Stimulated activated CD4-positive, alpha-beta T cell treated with anti-CD3 and anti-CD28 coated beads, Interleukin-15, amount 100 ng/mL, for 24 hours (primary cell): ENCODE results near the gene BICD2.

Experiments
- DNase-seq: peaks from one replicate; pipeline ENCODE4 v3.0.0-alpha.2; 2020

BICD2 gene

DNA sequence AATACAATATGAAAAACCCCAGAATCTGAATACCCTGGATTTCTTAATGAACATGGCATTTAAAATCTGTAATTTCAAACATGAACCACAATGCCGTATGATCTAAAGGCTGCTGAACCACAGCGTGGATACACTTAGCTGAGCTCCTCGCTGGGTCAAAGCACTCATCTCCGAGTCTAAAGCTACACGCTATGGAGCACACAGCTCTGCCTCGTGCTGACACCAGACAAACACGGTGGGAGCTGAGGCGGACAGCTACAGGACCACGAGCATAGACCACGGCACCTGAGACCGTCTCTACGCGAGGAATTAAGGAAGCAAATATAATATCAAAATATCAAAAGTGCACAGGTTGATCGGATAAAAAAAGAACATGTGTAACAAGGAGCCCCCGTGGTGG, 51.9 kb downstream of the BICD2 start:
- DNase-seq, result no peak

DNA sequence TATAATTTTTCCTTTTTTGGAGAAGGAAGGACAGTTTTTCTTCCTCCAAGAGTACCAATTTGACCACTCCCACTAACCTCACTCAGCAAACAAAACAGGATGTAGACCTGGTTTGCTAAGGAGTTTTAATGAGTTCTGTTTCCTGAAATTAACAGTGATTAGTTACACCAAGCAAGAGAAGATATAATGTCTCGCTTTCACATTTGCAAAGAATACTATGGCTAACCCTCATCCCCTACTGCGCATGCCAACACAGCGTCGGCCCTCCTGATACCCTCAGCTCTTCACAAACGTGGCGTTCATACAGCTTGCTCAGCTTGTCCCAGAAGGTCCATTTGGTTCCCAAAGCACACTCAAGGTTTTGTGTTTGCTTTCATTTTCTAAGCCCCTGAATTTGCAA, 52.8 kb downstream of the BICD2 start:
- peak; percentile 23 for DNase-seq

DNA sequence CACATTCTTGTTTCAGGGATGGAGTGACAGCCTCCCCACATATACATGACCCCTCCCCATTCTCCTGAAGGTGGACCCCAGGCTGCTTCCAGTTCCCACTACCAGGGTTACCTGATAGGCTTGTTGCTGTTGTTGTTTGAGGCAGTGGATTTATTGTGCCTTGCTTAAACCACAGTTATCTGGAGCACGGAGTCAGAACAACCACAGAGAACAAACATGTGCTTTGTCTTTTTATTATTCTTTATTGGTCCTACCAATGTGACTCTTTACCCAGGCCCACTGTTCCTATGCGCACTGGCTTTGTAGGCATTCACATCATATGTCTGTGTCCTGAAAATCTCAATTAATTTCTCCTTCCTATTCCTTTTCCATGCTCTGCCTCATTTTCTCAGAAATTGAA, 53.5 kb downstream of the BICD2 start:
- DNase-seq, result no peak

DNA sequence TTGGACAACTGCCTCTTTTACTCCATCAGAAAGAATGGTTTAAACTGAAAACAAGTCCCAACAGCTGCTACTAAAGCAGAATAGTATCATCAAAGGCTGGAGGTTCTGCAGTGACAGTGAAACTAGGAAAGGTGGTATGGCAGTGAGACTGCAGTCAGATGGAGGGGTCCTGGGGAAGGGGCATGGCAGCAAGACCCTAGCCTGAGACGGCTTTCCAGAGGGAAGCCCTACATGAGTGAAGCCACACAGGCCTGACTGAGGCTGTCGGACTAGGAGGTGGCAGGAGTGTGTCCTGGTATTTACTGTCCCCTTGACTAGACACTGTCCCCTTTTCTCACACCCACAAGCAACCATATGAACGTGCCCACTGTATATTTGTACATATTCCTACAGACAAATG, 54.3 kb downstream of the BICD2 start:
- no peak for DNase-seq

DNA sequence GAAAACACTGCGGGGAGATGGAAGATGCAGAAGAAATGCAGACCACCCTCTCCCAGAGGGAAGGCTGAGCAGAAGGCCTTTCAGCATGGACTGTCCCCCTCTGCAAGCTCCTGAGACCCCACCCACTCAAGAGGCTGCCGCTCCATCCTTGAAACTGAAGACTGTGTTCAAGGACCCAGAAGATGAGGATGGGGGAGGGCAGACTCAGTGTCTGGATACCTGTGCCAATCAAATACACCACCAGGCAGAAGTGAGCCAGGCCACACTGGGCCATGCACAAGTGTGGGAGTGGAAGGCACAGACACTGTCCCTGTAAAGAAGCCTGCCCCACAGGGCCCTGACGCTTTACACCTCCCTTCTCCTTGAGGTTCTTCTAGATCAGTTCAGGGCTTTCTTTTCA, 54.7 kb downstream of the BICD2 start:
- no peak for DNase-seq

DNA sequence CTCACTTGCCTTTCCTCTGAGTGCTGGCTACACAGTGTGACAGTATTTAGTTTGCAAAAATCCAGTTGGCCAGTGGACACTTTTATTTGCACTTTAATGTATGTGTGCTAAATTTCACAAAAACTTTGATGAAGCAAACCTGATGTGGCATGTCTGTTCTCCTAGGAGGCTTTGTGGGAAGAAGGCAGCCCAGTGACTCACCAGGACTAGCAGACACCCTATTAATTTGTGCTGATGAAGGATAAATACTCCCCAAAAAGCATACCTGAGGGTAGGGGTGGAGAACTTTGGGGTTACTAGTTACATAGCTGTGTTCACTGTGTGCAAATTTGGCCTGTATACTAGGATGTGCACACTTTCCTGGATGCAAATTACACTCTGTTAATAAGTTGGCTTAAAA, 55.4 kb downstream of the BICD2 start:
- DNase-seq, result no peak

DNA sequence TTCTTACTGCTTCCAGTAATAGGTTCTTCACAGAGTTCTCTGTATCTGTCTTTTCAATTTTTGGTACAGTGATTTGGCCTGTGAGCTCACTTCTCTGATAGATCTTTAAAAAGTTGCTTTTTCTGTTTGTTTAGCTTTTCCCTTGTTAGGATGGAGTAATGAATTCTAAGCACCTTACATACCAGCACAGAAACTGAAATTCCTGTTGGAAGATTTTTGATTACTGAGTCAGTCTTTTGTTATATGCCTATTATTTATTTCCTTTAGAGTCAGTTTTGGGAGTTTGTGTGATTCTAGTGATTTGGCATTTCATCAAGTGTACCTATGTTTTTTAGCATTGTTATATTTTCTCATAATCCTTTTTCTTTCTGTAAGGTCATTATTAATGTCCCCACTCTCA, 57.1 kb downstream of the BICD2 start:
- DNase-seq, result no peak

DNA sequence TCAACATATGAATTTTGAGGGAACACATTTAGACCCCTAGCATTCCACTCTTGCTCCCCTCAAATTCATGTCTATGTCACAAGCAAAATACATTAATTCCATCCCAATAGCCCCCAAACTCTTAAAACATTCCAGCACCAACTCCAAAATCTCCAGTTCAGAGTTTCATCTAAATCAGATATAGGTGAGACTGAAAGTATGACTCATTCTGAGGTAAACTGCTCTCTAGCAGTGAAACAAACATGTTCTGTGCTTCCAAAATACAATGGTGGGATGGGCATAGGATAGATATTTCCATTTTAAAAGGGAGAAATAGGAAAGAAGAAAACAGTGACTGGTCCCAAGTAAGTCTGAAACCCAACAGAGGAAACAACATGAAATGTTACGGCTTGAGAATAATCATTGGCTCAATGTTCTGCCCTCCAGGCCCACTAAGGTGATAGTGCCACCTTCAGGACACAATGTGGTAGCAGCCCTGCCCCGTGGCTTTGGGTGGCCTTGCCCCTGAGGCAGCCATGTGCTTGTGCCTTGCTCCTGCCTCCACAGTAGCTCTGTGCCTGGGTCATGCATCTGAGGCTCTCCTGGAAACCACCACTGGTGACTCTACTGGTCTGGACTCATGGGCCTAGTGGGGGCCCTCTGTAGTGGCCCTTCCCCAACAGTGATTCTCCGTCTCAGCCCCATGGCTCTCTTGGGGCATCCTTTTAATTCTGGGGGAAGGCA, 58.3 kb downstream of the BICD2 start:
- DNase-seq, result peak; percentile 51

DNA sequence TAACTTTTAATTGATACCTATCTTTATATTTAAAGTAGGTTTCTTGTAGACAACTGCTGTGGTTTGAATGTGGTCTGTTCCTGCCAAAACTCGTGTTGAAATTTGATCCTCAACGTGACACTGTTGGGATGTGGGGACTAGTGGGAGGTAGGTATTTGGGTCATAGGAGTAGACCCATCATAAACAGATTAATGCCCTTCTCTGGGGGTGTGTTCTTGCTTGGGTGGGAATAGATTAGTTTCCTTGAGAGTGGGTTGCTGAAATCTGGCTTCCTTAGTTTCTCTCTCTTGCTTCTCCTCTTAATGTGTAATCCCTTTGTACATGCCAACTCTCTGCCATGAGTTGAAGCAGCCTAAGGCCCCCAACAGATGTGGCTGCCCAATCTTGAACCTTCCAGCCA, 60.1 kb downstream of the BICD2 start:
- DNase-seq, result no peak

DNA sequence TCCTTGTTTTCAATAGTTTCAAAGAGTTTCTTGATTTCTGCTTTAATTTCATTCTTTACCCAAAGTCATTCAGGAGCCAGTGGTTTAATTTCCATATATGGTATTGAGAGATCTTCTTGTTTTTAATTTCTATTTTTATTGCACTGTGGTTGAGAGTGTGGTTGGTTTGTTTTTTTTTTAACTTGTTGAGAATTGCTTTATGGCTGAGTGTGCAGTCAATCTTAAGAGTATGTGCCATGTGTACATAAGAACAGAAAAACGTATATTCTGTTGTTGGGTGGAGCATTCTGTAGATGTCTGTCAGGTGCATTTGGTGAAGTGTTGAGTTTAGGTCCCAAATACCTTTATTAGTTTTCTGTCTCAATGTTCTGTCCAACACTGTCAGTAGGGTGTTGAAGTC, 68.0 kb downstream of the BICD2 start:
- DNase-seq, result no peak

DNA sequence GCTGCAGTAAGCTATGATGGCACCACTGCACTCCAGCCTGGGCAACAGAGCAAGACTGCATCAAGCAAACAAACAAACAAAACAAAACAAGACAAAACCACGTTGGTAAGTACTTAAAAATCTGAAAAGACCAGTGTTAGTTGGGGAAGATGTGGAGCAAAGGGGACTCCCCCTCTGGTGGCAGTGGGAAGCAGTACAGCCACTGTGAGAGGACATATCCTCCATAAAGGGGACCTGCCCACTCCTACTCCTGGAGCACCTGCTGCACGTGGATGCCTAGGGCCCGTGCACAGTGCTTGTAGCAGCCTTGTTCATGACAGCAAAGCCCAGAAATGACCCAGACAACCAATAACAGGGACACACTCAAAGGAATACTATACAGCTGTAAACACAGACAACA, 77.7 kb downstream of the BICD2 start:
- DNase-seq, result no peak

DNA sequence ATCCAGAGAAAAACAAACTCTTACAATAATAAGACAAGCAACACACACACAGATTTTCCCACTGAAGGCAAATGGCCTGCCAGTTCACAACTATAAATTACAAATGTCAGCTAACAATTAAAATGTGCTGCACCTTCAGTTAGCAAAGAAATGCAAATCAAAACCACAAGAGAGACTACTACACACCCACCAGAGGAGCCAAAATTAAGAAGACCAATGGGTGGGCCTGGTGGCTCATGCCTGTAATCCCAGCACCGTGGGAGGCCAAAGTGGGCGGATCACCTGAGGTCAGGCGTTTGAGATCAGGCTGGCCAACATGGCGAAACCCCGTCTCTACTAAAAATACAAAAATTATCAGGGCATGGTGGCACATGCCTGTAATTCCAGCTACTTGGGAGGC, 79.6 kb downstream of the BICD2 start:
- DNase-seq, result no peak

DNA sequence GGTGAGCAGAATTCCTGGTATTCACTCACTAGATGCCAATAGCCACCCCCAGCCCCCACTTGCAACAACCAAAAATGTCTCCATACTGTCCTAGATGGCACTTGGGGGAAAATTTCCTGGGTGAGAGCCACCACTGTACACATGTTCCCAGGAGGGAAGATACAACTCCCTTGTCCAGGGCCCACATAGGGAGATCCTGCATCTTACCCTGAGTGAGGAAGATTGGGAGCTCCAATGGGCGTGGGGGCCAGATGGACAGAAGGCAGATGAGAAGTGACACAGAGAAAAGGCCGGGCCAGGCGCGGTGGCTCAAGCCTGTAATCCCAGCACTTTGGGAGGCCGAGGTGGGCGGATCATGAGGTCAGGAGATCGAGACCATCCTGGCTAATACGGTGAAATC, 82.4 kb downstream of the BICD2 start:
- DNase-seq, result no peak

DNA sequence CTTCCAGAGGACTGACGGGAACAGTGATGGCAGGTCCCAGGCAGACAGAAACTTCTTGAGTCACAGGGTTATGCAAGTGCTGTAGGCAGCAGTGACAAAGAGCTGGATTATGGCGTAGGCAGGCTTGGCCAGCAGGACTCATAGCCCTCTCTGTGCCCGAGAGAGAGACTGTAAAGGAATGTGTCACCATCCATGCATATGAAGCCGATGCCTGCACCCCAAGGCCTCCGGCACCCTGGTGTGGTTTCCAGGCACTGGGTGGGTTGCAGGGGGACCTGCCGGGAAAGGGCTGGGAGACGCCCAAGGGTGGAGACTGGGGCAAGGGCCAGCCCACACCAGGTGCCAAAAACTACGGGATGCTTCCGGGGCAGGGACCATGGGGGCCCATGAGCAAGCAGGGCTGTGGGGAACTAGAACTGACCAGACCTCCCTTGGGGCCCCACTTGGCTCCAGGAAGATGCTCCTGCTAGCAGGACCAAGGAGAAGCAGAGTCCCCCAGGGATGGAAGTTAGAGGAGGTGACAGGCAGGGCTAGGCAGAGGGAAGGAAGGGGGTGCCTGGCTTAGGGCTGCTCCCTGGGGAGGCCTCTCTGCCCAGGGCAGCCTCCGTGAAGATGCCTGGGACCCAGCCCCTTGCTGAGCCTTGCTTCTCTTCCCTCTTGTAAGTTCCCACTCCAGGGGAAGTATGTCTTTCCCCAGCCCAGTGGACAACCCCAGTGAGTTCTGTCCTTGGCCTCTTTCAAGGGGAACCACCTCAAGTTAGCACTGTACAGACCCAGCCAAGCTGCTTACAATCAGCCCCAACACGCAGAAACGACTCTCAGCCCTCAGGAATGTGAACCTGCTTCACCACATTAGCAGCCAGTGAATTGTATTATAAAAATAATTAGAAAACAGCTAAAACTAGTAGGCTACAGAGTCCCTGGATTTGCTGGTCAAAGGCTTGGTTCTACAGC, 84.2 kb downstream of the BICD2 start:
- no peak for DNase-seq

DNA sequence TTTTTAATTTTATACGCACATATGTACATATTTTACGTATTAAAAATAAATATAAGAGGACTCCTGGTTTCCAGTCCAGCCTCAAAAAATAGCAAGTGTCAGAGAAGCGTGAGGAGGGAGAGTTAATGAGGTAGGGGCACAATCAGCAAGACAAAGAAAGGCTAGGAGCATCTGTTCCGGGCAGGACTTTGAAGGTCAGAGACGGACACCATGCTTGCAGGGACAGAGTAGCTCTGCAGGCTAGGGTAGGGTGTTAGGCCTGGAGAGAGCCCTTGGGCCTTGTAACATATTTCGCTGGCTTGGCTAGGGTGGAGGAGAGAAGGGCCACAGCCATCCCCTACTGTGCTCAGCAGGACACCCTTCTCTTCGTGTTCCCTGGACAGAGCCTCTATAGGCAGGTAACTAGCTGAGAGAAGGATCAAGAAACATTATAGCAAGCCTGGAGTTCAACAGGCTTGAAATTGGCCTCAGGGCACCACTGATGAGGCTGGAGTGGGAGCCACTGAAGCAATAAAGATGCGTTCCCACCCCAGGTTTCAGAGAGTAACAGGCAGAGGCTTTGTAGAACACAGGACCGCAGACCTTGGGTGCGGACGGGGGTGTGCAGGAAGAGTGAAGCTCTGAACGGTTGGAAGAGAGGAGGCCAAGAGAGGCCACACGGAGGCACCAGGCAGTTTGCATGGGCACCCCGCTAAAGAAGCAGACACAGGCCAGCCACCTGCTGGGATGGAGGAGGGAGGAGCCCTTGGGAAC, 85.0 kb downstream of the BICD2 start:
- DNase-seq, result no peak

DNA sequence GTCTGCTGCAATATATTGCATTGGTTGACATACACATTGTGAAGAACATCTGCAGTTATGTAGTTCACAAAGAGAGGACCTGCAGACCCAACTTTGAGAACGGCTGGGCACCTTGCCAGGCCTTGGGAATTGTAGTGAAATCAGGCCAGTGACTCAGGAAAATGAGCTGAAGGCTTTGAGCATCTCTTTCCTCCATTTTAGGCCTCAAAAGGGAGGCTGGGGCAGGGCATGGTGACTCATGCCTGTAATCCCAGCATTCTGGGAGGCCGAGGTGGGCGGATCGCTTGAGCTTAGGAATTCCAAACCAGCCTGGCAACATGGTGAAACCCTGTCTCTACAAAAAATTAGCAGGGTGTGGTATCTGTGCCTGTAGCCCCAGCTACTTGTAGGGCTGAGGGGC, 93.3 kb downstream of the BICD2 start:
- DNase-seq, result peak; percentile 27

DNA sequence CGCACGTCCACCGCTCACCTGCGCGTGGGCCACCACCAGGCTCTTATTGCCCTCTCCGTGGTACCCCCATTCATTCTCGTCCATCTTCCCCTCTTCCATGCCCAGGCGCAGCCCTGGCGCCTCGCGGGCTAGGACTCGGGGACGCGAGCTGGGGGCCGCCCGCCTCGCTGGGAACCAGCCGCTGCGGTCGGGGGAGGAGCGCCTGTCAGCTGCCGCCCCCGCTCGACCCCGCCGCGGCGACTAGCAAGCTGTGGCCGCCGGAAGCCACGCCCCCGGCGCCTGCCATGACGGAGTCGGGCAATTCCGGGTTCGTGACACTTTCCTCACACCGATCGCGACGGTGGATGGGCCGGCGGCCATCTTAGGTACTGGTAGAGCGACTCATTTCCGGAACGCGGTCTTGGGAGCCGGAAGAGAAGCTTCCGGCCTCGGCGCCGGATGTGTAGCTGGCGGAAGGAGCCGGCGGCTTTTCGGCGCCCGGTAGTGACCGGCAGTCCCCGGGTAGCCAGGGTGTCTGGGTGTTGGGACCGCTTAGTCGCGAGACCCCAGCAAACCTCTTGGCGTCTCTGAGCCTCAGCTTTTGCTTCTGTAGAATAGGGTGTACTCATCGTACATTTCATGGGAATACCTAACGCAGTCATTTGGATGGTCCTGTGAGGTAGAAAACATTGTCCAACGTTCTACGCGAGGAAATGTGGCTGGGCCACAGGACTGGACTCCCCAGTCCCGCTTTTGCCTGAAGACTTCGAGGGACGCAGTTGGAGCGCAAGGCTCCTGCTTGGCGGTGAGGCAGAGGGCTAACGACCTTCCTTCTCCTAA, 94.5 kb downstream of the BICD2 start, which contains the start of gene IPPK:
Gene IPPK (minus strand): TSS at position 242 of the 819 bp plus-strand sequence. CDS start 143 bp downstream, at position 99.
- DNase-seq, result peak; percentile 99

DNA sequence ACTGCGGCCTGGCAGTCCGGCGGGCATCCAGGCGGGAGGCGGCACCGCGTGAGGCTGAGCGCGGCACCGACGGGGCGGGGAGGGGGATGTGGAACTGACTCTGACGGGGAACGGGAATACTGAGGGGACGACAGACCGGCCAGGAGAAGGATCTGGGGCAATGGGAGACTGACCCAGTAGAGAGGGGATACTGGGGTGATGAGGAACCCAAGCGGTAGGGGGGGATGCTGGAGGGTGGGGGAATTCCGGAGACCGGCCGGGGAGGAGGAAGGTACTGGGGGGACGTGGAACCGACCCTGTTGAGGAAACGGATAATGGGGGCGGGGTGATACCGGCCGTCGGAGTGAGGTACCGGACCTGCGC, 95.1 kb downstream of the BICD2 start:
- DNase-seq, result peak; percentile 46

DNA sequence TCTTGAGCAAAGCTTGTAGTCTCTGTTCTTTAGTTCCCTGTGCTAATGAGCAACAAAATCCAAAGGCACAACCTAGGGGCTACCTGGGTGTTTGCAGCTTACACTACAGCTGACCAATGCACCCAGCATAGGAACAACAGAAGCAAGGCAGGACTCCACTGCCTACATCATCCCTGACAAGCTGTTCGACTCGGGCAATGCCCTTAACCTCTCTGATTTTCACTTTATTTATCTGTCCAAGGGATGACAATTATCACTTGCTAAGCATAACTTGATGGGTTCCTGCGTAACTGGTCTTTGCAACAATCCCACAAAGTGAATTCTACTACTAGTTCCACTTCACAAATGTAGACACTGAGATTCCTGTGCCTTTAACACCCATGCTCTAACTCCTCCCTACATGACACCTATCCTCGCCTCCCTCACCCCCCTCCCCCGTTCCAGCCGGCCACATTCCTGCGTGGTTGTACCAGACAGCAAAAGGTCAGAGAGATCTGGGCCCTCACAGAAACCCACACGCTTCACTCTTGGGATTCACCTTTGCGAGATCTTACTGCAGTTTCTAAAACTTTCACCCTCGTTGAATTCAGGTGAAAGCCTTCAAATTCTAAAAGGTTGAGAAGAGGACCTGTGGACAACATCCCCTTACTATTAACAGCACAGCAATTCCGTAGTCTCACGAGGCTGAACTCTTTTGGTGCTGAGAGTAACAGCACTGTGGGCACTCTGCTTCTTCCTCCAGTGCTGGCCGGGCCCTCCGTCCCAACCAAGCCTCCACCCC, 95.7 kb downstream of the BICD2 start:
- peak; percentile 71 for DNase-seq

DNA sequence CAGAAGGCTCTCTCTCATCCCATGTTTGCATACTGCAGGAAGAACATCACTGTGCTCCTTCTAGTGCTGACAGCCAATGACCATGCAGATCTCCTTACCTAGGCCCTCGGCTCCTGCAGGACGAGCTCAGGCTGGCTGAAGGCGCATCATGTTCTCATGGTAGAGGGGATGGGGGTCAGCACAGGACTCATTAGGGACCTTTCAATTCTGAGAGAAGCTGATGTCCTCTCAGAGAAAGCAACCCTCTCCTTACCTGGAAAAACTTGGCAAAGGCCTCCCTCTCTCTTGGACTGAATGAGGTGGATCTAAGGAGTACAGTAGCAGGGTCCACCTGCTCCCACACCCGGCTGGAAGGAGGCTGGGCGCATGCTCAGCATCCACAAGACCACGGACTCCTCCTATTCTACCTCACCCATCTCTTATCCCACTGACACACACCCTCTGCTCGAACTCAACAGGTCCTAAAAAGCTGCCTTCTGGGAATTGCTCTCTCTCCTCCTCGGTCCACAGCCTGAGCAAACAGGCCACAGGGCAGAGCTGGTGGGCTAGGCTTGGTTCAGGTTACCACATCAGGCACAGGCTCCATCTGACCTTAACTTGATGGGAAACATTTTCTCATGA, 97.6 kb downstream of the BICD2 start:
- DNase-seq, result no peak

DNA sequence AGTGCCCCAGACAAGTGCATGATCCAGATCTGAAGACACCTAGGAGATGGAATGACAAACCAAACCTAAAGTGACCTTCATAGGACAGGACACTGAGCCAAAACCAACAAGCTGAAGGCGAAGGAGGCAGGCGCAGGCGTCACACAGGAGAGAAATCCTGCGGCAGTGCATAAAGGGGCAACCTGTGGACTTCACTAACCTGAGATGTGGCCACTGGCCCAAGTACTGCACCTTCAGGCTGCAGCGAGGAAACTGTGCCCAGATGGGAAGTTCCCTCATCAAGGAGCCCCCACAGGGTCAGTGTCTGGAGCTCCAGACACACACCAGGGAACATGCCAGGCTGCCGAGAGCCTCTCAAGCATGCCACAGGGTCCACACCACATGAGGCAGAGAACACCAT, 98.4 kb downstream of the BICD2 start:
- no peak for DNase-seq
